GM23248 (cell line): ENCODE data around the gene PRKAR2A.
"Not testable (repeated sequence)": the region's sequence is repeated elsewhere in the genome, so short reads cannot be mapped to it uniquely, and the experiment has no call there.

ENCODE experiments used
- EZH2 ChIP-seq: fragments of 200-600 bp; sonication (generic); IDR thresholded peaks from 2 replicates; pipeline ENCODE4 v1.6.1; 2018; ENCODE audit warnings: antibody characterized with exemption, mild to moderate bottlenecking; ENCODE audit not compliant: insufficient read depth, poor library complexity, severe bottlenecking
- EZH2phosphoT487 ChIP-seq: fragments of 200-600 bp; sonication (generic); IDR thresholded peaks from 2 replicates; pipeline ENCODE4 v1.6.1; 2018; ENCODE audit warnings: antibody characterized with exemption, moderate library complexity, mild to moderate bottlenecking, low read depth; ENCODE audit not compliant: insufficient read depth

GRCh38 chr3:48759991-48760540, 87.6 kb downstream of the PRKAR2A start:
- TF ChIP-seq EZH2phosphoT487, EZH2: not testable (repeated sequence)
